HG02938 (cell line): ENCODE measurements around the gene MYB.

Source experiments
- ATAC-seq: cut with Tn5 transposase; IDR thresholded peaks from one replicate; pipeline ENCODE4 v1.9.1; 2021; ENCODE audit warnings: mild to moderate bottlenecking, moderate library complexity; ENCODE audit not compliant: unreplicated experiment

Gene MYB

GRCh38 chr6:135185483-135185882 lies 4.4 kb downstream of the MYB start:
- ATAC-seq: no peak

GRCh38 chr6:135186255-135186654 lies 5.1 kb downstream of the MYB start:
- no peak for ATAC-seq

- no peak for ATAC-seq
Measured at GRCh38 chr6:135187372-135187771, 6.3 kb downstream of the MYB start.

GRCh38 chr6:135188718-135189117 lies 7.6 kb downstream of the MYB start:
- ATAC-seq: no peak

GRCh38 chr6:135189344-135189743 lies 8.2 kb downstream of the MYB start:
- no peak for ATAC-seq

- ATAC-seq: no peak
Measured at GRCh38 chr6:135191508-135192255, 10.6 kb downstream of the MYB start.

GRCh38 chr6:135192256-135193174 lies 11.4 kb downstream of the MYB start:
- no peak for ATAC-seq

GRCh38 chr6:135193221-135193620 lies 12.1 kb downstream of the MYB start:
- no peak for ATAC-seq

- ATAC-seq: no peak
Measured at GRCh38 chr6:135195041-135195440, 13.9 kb downstream of the MYB start.

- no peak for ATAC-seq
Measured at GRCh38 chr6:135195522-135195921, 14.4 kb downstream of the MYB start.

- no peak for ATAC-seq
Measured at GRCh38 chr6:135196739-135197510, 15.8 kb downstream of the MYB start.

- no peak for ATAC-seq
Measured at GRCh38 chr6:135202836-135203235, 21.7 kb downstream of the MYB start.

GRCh38 chr6:135204951-135205350 lies 23.8 kb downstream of the MYB start:
- no peak for ATAC-seq

GRCh38 chr6:135209803-135210202 lies 28.7 kb downstream of the MYB start:
- ATAC-seq: no peak

GRCh38 chr6:135210632-135211305 lies 29.7 kb downstream of the MYB start:
- ATAC-seq: no peak

GRCh38 chr6:135211306-135211702 lies 30.2 kb downstream of the MYB start:
- ATAC-seq: no peak

- ATAC-seq: no peak
Measured at GRCh38 chr6:135212020-135212806, 31.1 kb downstream of the MYB start.

- ATAC-seq: no peak
Measured at GRCh38 chr6:135212935-135213334, 31.8 kb downstream of the MYB start.

GRCh38 chr6:135213616-135214015 lies 32.5 kb downstream of the MYB start:
- ATAC-seq: no peak

GRCh38 chr6:135215160-135215559 lies 34.1 kb downstream of the MYB start:
- ATAC-seq: no peak
